ENCODE data around the gene NDC80. TPM values are rescaled to one million over a fixed set of nuclear protein-coding genes. Genes with fewer than 3 reads are reported as not detected.

NDC80 gene
- polyA plus RNA-seq, 1 donor from 2014 or later = 1.9 TPM

DNA sequence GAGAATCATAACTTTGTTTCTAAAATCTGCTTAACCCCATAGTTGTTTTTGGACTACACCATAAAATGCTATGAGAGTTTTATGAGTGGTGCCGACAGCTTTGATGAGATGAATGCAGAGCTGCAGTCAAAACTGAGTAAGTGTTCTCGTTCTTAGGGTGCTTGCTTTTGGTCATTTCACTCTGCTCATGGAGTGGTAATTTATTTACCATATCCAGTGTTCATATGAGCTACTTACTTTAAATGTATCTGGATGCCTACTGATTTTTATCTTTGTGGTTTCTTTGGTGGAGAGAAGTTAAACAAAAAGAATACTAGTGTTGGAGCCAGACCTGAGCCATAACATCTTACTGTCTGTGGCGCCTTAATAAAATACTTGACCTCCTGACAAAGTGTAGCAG is 16.4 kb downstream of the NDC80 start:
- no peak overlapping the region for H3K9ac ChIP-seq (ENCODE audit: low read length)
- H3K4me2 ChIP-seq (ENCODE audit: low read length) = no peak overlapping the region
- H3K36me3 ChIP-seq (ENCODE audit: insufficient read depth, low read length) = no peaks in the 10 kb centered on the region
- H3F3A ChIP-seq (ENCODE audit: insufficient read depth, low read length, poor library complexity, severe bottlenecking) = no peaks in the 10 kb centered on the region
- H3K4me3 ChIP-seq (ENCODE audit: low read length) = no peak overlapping the region
- H3K79me2 ChIP-seq (replicated peaks; ENCODE audit: insufficient read depth, low read length) = no peaks in the 10 kb centered on the region
- no peak overlapping the region for H3K27ac ChIP-seq (ENCODE audit: low read length)
- H2AFZ ChIP-seq (ENCODE audit: low read depth, low read length) = no peak overlapping the region
- TF ChIP-seq EP300 (conservative IDR thresholded peaks at IDR 0.05; ENCODE audit: poor library complexity, severe bottlenecking) (no peak), POLR2AphosphoS5 (IDR thresholded peaks at IDR 0.05) (no peak), SMC3 (conservative IDR thresholded peaks at IDR 0.05; ENCODE audit: poor library complexity) (no peak), RAD21 (conservative IDR thresholded peaks at IDR 0.05) (no peak), TAF1 (IDR thresholded peaks at IDR 0.05; ENCODE audit: low read depth) (no peak), EZH2 (IDR thresholded peaks at IDR 0.05; ENCODE audit: borderline replicate concordance, insufficient read depth, low read length, poor library complexity, severe bottlenecking) (no peak), MXI1 (conservative IDR thresholded peaks at IDR 0.05; ENCODE audit: poor library complexity, severe bottlenecking) (no peak)
- TF ChIP-seq, protein P1, sequence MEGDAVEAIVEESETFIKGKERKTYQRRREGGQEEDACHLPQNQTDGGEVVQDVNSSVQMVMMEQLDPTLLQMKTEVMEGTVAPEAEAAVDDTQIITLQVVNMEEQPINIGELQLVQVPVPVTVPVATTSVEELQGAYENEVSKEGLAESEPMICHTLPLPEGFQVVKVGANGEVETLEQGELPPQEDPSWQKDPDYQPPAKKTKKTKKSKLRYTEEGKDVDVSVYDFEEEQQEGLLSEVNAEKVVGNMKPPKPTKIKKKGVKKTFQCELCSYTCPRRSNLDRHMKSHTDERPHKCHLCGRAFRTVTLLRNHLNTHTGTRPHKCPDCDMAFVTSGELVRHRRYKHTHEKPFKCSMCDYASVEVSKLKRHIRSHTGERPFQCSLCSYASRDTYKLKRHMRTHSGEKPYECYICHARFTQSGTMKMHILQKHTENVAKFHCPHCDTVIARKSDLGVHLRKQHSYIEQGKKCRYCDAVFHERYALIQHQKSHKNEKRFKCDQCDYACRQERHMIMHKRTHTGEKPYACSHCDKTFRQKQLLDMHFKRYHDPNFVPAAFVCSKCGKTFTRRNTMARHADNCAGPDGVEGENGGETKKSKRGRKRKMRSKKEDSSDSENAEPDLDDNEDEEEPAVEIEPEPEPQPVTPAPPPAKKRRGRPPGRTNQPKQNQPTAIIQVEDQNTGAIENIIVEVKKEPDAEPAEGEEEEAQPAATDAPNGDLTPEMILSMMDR (IDR thresholded peaks at IDR 0.05; ENCODE audit: poor library complexity, severe bottlenecking) = no peak
- TF ChIP-seq, protein P2, sequence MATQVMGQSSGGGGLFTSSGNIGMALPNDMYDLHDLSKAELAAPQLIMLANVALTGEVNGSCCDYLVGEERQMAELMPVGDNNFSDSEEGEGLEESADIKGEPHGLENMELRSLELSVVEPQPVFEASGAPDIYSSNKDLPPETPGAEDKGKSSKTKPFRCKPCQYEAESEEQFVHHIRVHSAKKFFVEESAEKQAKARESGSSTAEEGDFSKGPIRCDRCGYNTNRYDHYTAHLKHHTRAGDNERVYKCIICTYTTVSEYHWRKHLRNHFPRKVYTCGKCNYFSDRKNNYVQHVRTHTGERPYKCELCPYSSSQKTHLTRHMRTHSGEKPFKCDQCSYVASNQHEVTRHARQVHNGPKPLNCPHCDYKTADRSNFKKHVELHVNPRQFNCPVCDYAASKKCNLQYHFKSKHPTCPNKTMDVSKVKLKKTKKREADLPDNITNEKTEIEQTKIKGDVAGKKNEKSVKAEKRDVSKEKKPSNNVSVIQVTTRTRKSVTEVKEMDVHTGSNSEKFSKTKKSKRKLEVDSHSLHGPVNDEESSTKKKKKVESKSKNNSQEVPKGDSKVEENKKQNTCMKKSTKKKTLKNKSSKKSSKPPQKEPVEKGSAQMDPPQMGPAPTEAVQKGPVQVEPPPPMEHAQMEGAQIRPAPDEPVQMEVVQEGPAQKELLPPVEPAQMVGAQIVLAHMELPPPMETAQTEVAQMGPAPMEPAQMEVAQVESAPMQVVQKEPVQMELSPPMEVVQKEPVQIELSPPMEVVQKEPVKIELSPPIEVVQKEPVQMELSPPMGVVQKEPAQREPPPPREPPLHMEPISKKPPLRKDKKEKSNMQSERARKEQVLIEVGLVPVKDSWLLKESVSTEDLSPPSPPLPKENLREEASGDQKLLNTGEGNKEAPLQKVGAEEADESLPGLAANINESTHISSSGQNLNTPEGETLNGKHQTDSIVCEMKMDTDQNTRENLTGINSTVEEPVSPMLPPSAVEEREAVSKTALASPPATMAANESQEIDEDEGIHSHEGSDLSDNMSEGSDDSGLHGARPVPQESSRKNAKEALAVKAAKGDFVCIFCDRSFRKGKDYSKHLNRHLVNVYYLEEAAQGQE (IDR thresholded peaks at IDR 0.05; ENCODE audit: borderline replicate concordance) = no peak
- H3K27me3 ChIP-seq (ENCODE audit: insufficient read depth, low read depth, low read length) = no peaks in the 10 kb centered on the region
- no peaks in the 10 kb centered on the region for H4K20me1 ChIP-seq (ENCODE audit: insufficient read depth)
- H3K9me3 ChIP-seq (ENCODE audit: low read length) = no peaks in the 10 kb centered on the region
- H3K9me2 ChIP-seq (ENCODE audit: insufficient read depth, low read length) = no peaks in the 10 kb centered on the region

DNA sequence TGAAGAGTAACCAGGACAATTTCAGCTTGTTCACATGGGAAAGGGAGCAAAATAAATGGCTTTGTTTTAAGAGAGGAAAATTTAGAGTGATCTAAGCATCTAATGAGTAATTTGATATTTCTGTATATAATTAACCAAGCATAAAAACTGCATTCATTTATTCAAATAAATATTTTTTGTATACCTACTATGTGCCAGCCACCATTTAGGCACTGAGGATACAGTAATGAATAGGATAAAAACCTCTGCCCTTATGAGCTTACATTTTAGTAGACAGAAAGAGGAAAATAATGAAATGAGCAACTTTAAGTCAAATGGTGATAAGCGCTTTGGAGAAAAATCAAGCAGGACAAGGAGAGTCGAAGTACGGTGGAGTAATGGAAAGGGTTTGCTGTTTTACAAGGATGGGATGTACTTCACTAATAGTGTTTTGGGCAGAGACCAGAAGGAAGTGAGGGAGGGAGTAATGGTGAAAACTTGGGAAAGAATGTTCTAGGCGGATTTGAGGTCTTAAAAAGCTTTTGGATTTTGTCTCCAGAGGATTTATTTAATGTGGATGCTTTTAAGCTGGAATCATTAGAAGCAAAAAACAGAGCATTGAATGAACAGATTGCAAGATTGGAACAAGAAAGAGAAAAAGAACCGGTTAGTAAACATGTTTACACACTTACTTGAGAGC is 17.4 kb downstream of the NDC80 start:
- no peaks in the 10 kb centered on the region for H3F3A ChIP-seq (ENCODE audit: insufficient read depth, low read length, poor library complexity, severe bottlenecking)
- no peaks in the 10 kb centered on the region for H3K9me2 ChIP-seq (ENCODE audit: insufficient read depth, low read length)
- H3K27me3 ChIP-seq (ENCODE audit: insufficient read depth, low read depth, low read length) = no peaks in the 10 kb centered on the region
- no peaks in the 10 kb centered on the region for H4K20me1 ChIP-seq (ENCODE audit: insufficient read depth)
- H3K27ac ChIP-seq (ENCODE audit: low read length) = no peak overlapping the region
- H2AFZ ChIP-seq (ENCODE audit: low read depth, low read length) = no peak overlapping the region
- H3K4me2 ChIP-seq (ENCODE audit: low read length) = no peak overlapping the region
- TF ChIP-seq, protein P1 (IDR thresholded peaks at IDR 0.05; ENCODE audit: poor library complexity, severe bottlenecking) = no peak
- TF ChIP-seq, protein P2 (IDR thresholded peaks at IDR 0.05; ENCODE audit: borderline replicate concordance) = no peak
- TF ChIP-seq RAD21 (conservative IDR thresholded peaks at IDR 0.05) (no peak), POLR2AphosphoS5 (IDR thresholded peaks at IDR 0.05) (no peak), MXI1 (conservative IDR thresholded peaks at IDR 0.05; ENCODE audit: poor library complexity, severe bottlenecking) (no peak), TAF1 (IDR thresholded peaks at IDR 0.05; ENCODE audit: low read depth) (no peak), SMC3 (conservative IDR thresholded peaks at IDR 0.05; ENCODE audit: poor library complexity) (no peak), EZH2 (IDR thresholded peaks at IDR 0.05; ENCODE audit: borderline replicate concordance, insufficient read depth, low read length, poor library complexity, severe bottlenecking) (no peak), EP300 (conservative IDR thresholded peaks at IDR 0.05; ENCODE audit: poor library complexity, severe bottlenecking) (no peak)
- no peak overlapping the region for H3K9ac ChIP-seq (ENCODE audit: low read length)
- no peaks in the 10 kb centered on the region for H3K36me3 ChIP-seq (ENCODE audit: insufficient read depth, low read length)
- no peak overlapping the region for H3K4me3 ChIP-seq (ENCODE audit: low read length)
- no peaks in the 10 kb centered on the region for H3K9me3 ChIP-seq (ENCODE audit: low read length)
- H3K79me2 ChIP-seq (replicated peaks; ENCODE audit: insufficient read depth, low read length) = no peaks in the 10 kb centered on the region
